SK-N-MC (cell line): ENCODE data around the gene NFIB.

Source experiments
- EZH2 ChIP-seq: fragments of 200-600 bp; sonication (generic); IDR thresholded peaks from one replicate; pipeline ENCODE4 v1.6.1; 2017; ENCODE audit warnings: antibody characterized with exemption
- FOXP2 ChIP-seq: optimal IDR thresholded peaks from 2 replicates; pipeline ENCODE3; 2011; ENCODE audit warnings: mild to moderate bottlenecking, moderate library complexity; ENCODE audit not compliant: insufficient read depth; ENCODE audit errors: extremely low read length, control extremely low read depth
- POLR2AphosphoS5 ChIP-seq: IDR thresholded peaks from 2 replicates; pipeline ENCODE4 v1.6.1; 2012; ENCODE audit warnings: mild to moderate bottlenecking, low read depth, low read length, borderline replicate concordance

DNA sequence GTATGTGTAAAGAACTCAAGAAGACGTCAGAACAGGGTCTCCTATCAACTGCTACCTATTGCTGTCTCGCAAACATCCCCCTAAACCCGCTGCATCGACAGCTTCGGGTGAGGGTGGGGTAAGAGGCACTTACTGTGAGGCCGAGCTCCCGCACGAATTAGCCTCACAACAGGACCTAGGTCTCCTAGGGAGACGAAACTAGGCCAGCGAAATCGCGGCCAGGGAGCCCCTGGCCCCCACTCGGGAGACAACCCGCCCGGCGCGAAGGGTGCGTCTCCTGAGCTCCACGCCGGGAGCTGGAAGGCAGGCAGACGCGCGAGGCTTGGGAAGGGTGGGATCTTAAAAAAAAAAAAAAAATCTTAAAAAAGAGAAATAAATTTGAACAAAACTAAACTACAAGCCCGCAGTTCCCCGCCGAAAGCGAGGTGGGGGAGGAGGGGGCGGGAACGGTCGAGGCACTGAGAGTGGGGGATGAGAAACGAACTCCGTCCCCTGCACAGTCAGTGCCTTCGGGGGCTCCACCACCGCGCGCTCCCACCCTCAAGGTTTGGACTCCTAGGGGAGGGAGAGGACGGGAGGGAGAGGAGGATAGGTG lies 33.0 kb upstream of the NFIB start:
- TF ChIP-seq POLR2AphosphoS5 (no peak), EZH2 (no peak), FOXP2 (no peak)
